HG02970 (cell line): ENCODE measurements around the gene AKAP17A.
"Not testable (repeated sequence)": the region's sequence is repeated elsewhere in the genome, so short reads cannot be mapped to it uniquely, and the experiment has no call there.

Experiments used
- ATAC-seq: cut with Tn5 transposase; IDR thresholded peaks from one replicate; pipeline ENCODE4 v1.9.1; 2021; ENCODE audit warnings: mild to moderate bottlenecking, moderate library complexity, moderate number of reproducible peaks; ENCODE audit not compliant: unreplicated experiment, low FRiP score

The AKAP17A gene

GRCh38 chrX:1601051-1601767 lies 9.8 kb downstream of the AKAP17A start:
- ATAC-seq = no peak

DNA sequence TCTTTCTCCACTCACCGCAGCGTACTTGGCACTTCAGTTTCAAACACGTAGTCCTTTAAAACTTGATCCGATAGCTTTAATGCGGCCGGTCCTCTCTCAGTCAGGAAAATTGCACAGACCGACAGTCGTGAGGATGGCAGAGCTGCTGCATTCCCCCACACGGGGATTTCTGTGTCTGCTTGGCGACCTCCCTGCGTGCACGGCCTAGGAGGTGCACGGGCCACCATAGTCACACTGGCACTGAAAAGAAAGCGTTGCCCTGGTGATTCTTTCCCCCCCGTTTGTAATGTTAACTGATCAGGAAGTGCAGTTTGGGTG lies 10.3 kb downstream of the AKAP17A start:
- ATAC-seq = no peak

- ATAC-seq = no peak
Measured at GRCh38 chrX:1602299-1602698, 10.9 kb downstream of the AKAP17A start.

- ATAC-seq = no peak
Measured at GRCh38 chrX:1606496-1606895, 15.1 kb downstream of the AKAP17A start.

GRCh38 chrX:1609311-1609710 lies 17.9 kb downstream of the AKAP17A start:
- ATAC-seq = no peak

DNA sequence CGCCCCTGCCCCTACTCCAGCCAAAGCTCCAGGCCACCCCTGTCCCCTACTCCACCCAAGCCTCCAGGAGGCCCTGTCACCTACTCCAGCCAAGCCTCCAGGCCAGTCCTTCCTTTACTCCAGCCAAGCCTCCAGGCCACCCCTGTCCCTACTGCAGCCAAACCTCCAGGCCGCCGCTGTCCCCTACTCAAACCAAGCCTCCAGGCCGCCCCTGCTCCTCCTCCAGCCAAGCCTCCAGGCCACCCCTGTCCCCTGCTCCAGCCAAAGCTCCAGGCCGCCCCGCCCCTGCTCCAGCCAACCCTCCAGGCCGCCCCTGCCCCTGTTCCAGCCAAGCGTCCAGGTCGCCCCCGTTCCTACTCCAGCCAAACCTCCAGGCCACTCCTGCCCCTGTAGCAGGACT lies 18.4 kb downstream of the AKAP17A start:
- no peak for ATAC-seq

- no peak for ATAC-seq
Measured at GRCh38 chrX:1610166-1610565, 18.8 kb downstream of the AKAP17A start.

GRCh38 chrX:1610736-1611135 lies 19.3 kb downstream of the AKAP17A start:
- ATAC-seq = no peak

DNA sequence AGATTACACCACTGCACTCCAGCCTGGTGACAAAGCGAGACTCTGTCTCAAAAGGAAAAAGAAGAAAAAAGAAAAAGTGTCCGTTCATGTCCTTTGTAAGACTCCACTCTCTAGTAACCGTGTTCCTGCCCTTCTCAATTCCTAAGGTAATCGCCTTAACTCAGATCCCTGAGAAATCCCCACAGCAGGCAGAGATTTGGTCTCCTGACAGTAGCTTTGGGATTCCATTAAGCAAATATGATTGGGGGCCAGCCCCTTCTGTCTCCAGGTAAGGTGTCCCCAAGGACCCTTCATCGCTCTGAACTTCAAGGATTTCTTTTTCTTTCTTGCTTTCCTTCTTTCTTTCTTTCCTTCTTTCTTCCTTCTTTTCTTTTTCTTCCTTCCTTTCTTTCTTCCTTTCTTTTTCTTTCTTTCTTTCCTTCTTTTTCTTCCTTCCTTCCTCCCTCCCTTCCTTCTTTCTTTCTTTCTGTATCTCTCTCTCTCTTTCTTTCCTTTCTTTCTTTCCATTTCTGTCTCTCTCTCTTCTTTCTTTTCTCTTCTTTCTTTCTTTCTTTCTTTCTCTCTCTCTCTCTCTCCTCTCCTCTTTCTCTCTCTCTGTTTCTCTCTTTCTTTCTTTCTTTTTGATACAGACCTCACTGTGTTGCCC lies 21.4 kb downstream of the AKAP17A start:
- ATAC-seq = no peak

DNA sequence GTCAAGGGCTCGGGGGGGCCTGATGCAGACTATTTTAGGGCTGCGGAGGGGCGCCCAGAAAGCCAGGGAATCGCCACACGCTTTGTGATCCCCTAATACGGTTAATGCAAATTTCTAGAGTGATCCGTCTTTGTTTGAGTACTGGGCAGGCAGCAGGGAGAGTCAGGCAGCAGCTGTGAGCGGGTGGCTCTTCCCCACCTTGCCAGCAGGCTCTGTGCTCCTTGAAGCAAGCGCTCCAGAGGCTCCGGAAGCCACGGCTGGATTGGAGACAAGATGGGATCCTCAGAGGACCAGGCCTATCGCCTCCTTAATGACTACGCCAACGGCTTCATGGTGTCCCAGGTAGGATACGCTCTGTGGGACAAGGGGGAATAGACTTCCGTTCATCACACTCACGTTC lies 23.5 kb downstream of the AKAP17A start, which contains the start of gene ASMT:
ASMT (plus strand) TSS at position 133 of the 400 bp plus-strand sequence; CDS start at position 274, 141 bp downstream.
- ATAC-seq = no peak

DNA sequence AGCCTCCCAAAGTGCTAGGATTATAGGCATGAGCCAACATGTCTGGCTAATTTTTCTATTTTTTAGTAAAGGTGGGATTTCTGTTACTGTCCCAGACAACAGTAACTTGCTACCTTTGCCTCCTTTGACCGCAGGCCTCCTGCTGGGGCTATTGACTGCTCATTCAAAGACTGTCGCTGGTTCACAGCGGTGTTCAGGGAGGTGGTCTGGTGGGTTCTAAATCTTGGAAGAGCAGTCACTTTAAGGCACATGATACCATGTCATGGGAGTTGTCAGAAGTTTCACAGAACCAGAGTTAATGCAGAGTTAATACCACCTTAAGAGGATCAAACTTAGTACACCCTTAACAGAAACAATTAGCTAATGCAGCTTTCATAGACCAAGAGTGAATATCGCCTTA lies 27.3 kb downstream of the AKAP17A start:
- no peak for ATAC-seq

DNA sequence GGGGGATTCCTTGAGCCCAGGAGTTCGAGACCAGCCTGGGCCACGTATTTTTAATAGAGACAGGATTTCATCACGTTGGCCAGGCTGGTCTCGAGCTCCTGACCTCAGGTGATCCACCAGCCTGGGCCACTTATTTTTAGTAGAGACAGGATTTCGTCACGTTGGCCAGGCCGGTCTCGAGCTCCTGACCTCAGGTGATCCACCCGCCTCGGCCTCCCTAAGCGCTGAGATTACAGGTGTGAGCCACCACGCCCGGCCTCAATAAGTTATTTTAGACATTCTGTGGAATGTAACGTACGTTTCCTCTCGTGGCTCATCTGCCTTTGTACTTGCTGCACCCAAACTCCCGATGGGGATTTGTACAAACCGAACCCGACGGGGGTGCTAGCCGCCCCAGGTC lies 32.3 kb downstream of the AKAP17A start:
- no peak for ATAC-seq

DNA sequence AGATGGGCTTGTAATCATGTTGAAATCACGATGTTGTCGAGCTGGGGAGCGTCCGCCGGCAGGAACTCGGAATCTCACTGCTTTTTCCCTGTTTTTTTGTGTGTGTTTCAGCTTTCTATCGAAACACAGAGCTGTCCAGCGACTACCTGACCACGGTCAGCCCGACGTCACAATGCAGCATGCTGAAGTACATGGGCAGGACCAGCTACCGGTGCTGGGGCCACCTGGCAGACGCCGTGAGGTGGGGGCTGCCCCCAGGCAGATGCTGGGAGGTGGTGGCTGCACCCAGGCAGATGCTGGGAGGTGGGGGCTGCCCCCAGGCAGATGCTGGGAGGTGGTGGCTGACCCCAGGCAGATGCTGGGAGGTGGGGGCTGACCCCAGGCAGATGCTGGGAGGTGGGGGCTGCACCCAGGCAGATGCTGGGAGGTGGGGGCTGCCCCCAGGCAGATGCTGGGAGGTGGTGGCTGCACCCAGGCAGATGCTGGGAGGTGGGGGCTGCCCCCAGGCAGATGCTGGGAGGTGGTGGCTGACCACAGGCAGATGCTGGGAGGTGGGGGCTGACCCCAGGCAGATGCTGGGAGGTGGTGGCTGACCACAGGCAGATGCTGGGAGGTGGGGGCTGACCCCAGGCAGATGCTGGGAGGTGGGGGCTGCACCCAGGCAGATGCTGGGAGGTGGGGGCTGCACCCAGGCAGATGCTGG lies 32.9 kb downstream of the AKAP17A start:
- not testable (repeated sequence) for ATAC-seq

GRCh38 chrX:1624861-1625215 lies 33.4 kb downstream of the AKAP17A start:
- not testable (repeated sequence) for ATAC-seq

GRCh38 chrX:1629244-1629643 lies 37.8 kb downstream of the AKAP17A start:
- no peak for ATAC-seq

GRCh38 chrX:1646009-1646408 lies 54.6 kb downstream of the AKAP17A start:
- ATAC-seq = no peak

- ATAC-seq = no peak
Measured at GRCh38 chrX:1649621-1650020, 58.2 kb downstream of the AKAP17A start.
